GM19035 (cell line): ENCODE data around the gene RNF41.

Experiments
- ATAC-seq: cut with Tn5 transposase; IDR thresholded peaks from one replicate; pipeline ENCODE4 v1.9.1; 2021; ENCODE audit not compliant: unreplicated experiment

The RNF41 gene

GRCh38 chr12:56154246-56154771 lies 67.4 kb downstream of the RNF41 start:
- ATAC-seq: no peak

- no peak for ATAC-seq
Observed at GRCh38 chr12:56153678-56154065, 68.0 kb downstream of the RNF41 start.

- no peak for ATAC-seq
Observed at GRCh38 chr12:56152756-56153677, 68.7 kb downstream of the RNF41 start.
